ENCODE measurements around the gene FRRS1.

GRCh38 chr1:99702221-99702620 lies 64.2 kb downstream of the FRRS1 start:
- TF ChIP-seq POLR2A (IDR thresholded peaks at IDR 0.05): no peak
- no peak for TF ChIP-seq EP300 (IDR thresholded peaks at IDR 0.05)
- TF ChIP-seq, protein P1, sequence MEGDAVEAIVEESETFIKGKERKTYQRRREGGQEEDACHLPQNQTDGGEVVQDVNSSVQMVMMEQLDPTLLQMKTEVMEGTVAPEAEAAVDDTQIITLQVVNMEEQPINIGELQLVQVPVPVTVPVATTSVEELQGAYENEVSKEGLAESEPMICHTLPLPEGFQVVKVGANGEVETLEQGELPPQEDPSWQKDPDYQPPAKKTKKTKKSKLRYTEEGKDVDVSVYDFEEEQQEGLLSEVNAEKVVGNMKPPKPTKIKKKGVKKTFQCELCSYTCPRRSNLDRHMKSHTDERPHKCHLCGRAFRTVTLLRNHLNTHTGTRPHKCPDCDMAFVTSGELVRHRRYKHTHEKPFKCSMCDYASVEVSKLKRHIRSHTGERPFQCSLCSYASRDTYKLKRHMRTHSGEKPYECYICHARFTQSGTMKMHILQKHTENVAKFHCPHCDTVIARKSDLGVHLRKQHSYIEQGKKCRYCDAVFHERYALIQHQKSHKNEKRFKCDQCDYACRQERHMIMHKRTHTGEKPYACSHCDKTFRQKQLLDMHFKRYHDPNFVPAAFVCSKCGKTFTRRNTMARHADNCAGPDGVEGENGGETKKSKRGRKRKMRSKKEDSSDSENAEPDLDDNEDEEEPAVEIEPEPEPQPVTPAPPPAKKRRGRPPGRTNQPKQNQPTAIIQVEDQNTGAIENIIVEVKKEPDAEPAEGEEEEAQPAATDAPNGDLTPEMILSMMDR (IDR thresholded peaks at IDR 0.05): no peak
